GM10266 (cell line): Measurements from ENCODE around the gene IQGAP3.

Source experiments
- DNase-seq: peaks from one replicate; pipeline ENCODE4 v3.0.0; 2012; ENCODE audit errors: extremely low spot score
- CTCF ChIP-seq: IDR thresholded peaks from 2 replicates; pipeline ENCODE4 v1.5.1; 2012; ENCODE audit warnings: mild to moderate bottlenecking, low read depth; ENCODE audit not compliant: control insufficient read depth, insufficient read depth; ENCODE audit errors: missing control alignments

Gene IQGAP3

GRCh38 chr1:156475568-156476500 is 96.5 kb downstream of the IQGAP3 start:
- no peak for TF ChIP-seq CTCF
- no peak for DNase-seq
